Glutamatergic neuron (in vitro differentiated cells): ENCODE measurements around the gene INTU. TPM values are rescaled to one million over a fixed set of nuclear protein-coding genes. Genes with fewer than 3 reads are reported as not detected.

Experiments used
- DNase-seq: peaks from one replicate; pipeline ENCODE4 v3.0.0; 2022
- H3K27ac Mint-ChIP-seq: one replicate; pipeline ENCODE4 v1.8.0; 2020; ENCODE audit warnings: mild to moderate bottlenecking, mixed read lengths, inconsistent platforms; ENCODE audit not compliant: unreplicated experiment
- H3K27me3 Mint-ChIP-seq: one replicate; pipeline ENCODE4 v1.8.0; 2020; ENCODE audit warnings: mild to moderate bottlenecking, moderate library complexity, mixed read lengths, inconsistent platforms; ENCODE audit not compliant: unreplicated experiment
- H3K36me3 Mint-ChIP-seq: one replicate; pipeline ENCODE4 v1.8.0; 2020; ENCODE audit warnings: mild to moderate bottlenecking, mixed read lengths, inconsistent platforms; ENCODE audit not compliant: unreplicated experiment
- H3K4me1 Mint-ChIP-seq: one replicate; pipeline ENCODE4 v1.8.0; 2020; ENCODE audit warnings: mild to moderate bottlenecking, low read depth, mixed read lengths, inconsistent platforms; ENCODE audit not compliant: unreplicated experiment
- H3K4me3 Mint-ChIP-seq: one replicate; pipeline ENCODE4 v1.8.0; 2020; ENCODE audit warnings: mild to moderate bottlenecking, mixed read lengths, inconsistent platforms; ENCODE audit not compliant: unreplicated experiment
- H3K9me3 Mint-ChIP-seq: one replicate; pipeline ENCODE4 v1.8.0; 2020; ENCODE audit warnings: mild to moderate bottlenecking, moderate library complexity, mixed read lengths, inconsistent platforms; ENCODE audit not compliant: unreplicated experiment
- total RNA-seq: library from RNA; stranded (reverse); fragmentation: NEBNext Ultra II Directional; extraction: Animal tissue kit (Norgen Biotek cat#: 25700); gene quantifications from one replicate; pipeline ENCODE4 v1.2.1, GENCODE V29; 2021; ENCODE audit not compliant: unreplicated experiment
- TF ChIP-seq, protein P1 (sequence below): fragments of 200-600 bp; sonication (generic); IDR thresholded peaks from one replicate; pipeline ENCODE4 v1.5.0; 2021; ENCODE audit not compliant: partially characterized antibody, unreplicated experiment

INTU gene
- total RNA-seq, 1 donor from 2014 or later = 6.3 TPM

DNA sequence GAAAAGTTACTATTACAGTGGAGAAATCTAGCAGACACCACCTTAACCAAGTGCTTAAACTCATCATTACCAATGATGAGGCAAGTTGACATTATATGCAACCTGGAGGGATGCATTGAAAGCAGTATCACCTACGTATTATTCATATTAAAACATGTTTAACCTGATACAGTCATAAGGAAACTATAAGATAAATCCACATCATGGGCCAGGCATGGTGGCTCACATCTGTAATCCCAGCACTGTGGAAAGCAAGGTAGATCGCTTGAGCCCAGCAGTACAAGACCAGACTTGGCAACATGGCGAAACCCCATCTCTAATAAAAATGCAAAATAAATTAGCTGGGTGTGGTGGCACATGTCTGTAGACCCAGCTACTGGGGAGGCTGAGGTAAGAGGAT, 22.3 kb upstream of the INTU start:
- H3K9me3 Mint-ChIP-seq = no peaks in the 10 kb centered on the region
- no peaks in the 10 kb centered on the region for H3K27me3 Mint-ChIP-seq
- H3K4me1 Mint-ChIP-seq = no peaks in the 10 kb centered on the region
- no peaks in the 10 kb centered on the region for H3K36me3 Mint-ChIP-seq
- no peak overlapping the region for H3K4me3 Mint-ChIP-seq
- TF ChIP-seq, protein P1, sequence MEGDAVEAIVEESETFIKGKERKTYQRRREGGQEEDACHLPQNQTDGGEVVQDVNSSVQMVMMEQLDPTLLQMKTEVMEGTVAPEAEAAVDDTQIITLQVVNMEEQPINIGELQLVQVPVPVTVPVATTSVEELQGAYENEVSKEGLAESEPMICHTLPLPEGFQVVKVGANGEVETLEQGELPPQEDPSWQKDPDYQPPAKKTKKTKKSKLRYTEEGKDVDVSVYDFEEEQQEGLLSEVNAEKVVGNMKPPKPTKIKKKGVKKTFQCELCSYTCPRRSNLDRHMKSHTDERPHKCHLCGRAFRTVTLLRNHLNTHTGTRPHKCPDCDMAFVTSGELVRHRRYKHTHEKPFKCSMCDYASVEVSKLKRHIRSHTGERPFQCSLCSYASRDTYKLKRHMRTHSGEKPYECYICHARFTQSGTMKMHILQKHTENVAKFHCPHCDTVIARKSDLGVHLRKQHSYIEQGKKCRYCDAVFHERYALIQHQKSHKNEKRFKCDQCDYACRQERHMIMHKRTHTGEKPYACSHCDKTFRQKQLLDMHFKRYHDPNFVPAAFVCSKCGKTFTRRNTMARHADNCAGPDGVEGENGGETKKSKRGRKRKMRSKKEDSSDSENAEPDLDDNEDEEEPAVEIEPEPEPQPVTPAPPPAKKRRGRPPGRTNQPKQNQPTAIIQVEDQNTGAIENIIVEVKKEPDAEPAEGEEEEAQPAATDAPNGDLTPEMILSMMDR = no peak
- H3K27ac Mint-ChIP-seq = no peak overlapping the region
- DNase-seq = no peak

DNA sequence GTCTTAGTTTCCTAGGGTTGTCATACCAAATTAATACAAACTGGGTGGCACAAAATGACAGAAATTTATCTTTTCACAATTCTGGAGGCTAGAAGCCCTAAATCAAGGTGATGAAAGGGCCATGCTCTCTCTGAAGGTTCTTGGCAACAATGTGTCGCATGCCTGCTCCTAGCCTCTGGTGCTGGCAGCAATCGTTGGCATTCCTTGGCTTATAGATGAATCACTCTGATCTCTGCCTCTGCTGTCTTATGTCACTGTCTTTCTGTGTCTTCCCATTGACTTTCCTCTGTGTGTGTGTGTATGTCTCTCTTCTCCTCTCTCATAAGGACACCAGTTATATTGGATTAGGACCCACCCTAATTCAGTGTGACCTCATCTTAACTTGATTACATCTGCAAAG, 15.9 kb upstream of the INTU start:
- Mint-ChIP-seq H3K27me3 (no peaks in the 10 kb centered on the region), H3K27ac (no peak overlapping the region), H3K9me3 (no peaks in the 10 kb centered on the region), H3K4me1 (no peaks in the 10 kb centered on the region), H3K4me3 (no peak overlapping the region), H3K36me3 (no peaks in the 10 kb centered on the region)
- no peak for DNase-seq
- TF ChIP-seq, protein P1 = no peak

DNA sequence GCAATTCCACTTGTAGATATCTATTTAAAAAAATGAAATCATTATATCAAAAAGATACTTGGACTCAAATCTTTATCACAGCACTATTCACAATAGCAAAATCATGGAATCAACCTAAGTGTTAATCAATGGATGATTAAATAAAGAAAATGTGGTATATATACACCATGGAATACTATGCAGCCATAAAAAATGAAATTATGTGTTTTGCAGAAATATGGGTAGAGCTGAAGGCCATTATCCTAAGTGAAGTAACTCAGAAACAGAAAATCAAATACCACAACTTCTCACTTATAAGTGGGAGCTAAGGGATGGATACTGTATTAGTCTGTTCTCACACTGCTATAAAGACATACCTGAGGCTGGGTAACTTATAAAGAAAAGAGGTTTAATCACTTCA, 14.3 kb upstream of the INTU start:
- no peak for DNase-seq
- Mint-ChIP-seq H3K27ac (no peak overlapping the region), H3K9me3 (no peaks in the 10 kb centered on the region), H3K4me1 (no peaks in the 10 kb centered on the region), H3K4me3 (no peak overlapping the region), H3K27me3 (no peaks in the 10 kb centered on the region), H3K36me3 (no peaks in the 10 kb centered on the region)
- TF ChIP-seq, protein P1 = no peak

DNA sequence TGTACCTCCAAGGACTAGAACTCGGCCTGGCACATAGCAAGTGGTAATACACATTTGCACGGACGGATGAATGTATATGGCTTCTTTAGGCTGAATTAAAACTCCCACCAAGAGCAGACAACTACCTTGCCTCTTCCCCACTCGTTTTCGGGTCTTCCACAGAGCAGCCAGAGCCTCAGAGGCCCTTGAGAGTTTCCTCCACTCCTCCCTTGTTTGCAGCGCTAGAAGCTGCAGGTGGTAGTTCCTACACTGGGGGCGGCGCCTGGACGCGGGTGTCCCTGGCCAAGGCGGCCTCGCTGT, 10.2 kb upstream of the INTU start:
- TF ChIP-seq, protein P1 = no peak

DNA sequence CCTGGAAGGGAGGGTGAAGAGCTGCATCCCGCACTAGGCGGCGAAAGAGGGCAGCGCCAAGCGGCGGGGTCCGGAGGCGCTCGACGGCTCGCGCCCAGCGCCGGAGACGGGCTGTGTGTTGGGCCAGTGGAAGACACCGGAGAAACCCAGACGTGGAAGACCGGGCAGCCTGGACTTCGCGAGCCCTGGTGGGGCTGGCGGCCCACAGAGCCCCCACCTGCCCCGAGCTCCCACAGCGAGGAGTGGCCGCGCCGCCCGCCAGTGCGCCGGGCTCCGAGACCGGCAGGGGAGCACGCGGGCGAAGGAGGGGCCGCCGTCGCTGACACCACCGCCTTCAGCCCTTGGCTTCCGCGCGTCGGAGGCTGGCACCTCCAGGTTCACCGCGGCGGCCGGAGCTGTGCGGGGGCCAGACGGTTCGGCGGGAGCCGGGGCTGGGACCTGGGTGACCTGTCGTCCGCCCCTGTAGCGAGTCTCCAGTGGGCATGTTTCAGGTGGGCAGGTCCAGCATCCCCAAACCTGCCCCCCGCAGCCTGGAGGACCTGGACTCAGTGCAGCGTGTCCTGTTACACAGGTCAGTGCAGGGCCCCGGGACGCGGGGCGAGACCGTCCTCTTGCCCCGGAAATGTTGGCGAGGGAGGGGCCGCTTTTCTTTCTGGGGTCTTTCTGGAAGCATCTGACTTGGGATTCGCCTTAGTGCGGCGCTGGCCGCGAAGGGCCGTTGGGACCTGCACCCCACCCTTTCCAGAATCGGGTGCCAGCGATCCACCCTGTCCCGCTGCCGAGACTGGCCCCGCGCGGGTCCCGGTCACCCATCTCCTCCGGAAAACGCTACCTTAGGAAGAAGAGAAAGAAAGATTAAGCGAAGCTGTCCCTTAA, 9.6 kb upstream of the INTU start:
- DNase-seq = peak; percentile 76
- TF ChIP-seq, protein P1 = no peak
- Mint-ChIP-seq H3K4me3 (peak overlapping the region; percentile 85), H3K27ac (no peak overlapping the region), H3K36me3 (no peaks in the 10 kb centered on the region), H3K27me3 (peaks cover 2% of the 10 kb centered on the region), H3K9me3 (no peaks in the 10 kb centered on the region), H3K4me1 (no peaks in the 10 kb centered on the region)

More for the DNA sequence above, 10.2 kb upstream of the INTU start:
- DNase-seq = no peak
- no peaks in the 10 kb centered on the region for H3K9me3 Mint-ChIP-seq
- no peak overlapping the region for H3K27ac Mint-ChIP-seq
- no peaks in the 10 kb centered on the region for H3K36me3 Mint-ChIP-seq
- H3K4me1 Mint-ChIP-seq = no peaks in the 10 kb centered on the region
- peaks cover 2% of the 10 kb centered on the region for H3K27me3 Mint-ChIP-seq
- H3K4me3 Mint-ChIP-seq = peak overlapping the region; percentile 74
